Posterior vena cava (tissue), 2 donors: ENCODE data around the gene AK6. TPM values are rescaled to one million over a fixed set of nuclear protein-coding genes. Genes with fewer than 3 reads are reported as not detected.

Source experiments
- total RNA-seq, 2 donors: library from RNA; stranded (reverse); fragmentation: NEBNext Ultra II Directional; extraction: Animal tissue kit (Norgen Biotek cat#: 25700); gene quantifications; one replicate each; pipeline ENCODE4 v1.2.1, GENCODE V29; 2021
- donor health status: DM: yes; HTN: yes; CAD: no.
- donor health status: DM: yes; HTN: yes; CAD: no.

The AK6 gene
- total RNA-seq, 2 donors from 2014 or later: 31.9 to 36.1 TPM

Other genes with a start within 250 kb of the AK6 start
- gene CCNB1, start 202.4 kb downstream of the AK6 start, total RNA-seq: 1 to 10 TPM; 2.4 to 2.7 TPM
- gene CENPH, start 179.9 kb downstream of the AK6 start, total RNA-seq: 1 to 10 TPM; 1.9 to 3.0 TPM
- 10 to 100 TPM; 14.6 to 19.5 TPM for gene CDK7, start 134.6 kb downstream of the AK6 start, total RNA-seq
- gene CCDC125, start 36.7 kb downstream of the AK6 start, total RNA-seq: 1 to 10 TPM; 3.6 to 5.8 TPM
- 10 to 100 TPM; 30.9 to 35.6 TPM for gene TAF9, start within 50 bp of the AK6 start, total RNA-seq
- 10 to 100 TPM; 17.8 to 18.2 TPM for gene RAD17, start 298 bp upstream of the AK6 start, total RNA-seq
- gene MARVELD2, start 45.6 kb upstream of the AK6 start, total RNA-seq: under 1 TPM; 0.56 to 1.00 TPM
- 1 to 10 TPM; 1.9 TPM for gene OCLN, start 123.3 kb upstream of the AK6 start, total RNA-seq
- 10 to 100 TPM; 23.2 to 27.5 TPM for gene GTF2H2C, start 190.7 kb upstream of the AK6 start, total RNA-seq